Testis (tissue), 3 donors: Measurements from ENCODE around the gene RNF11. TPM values are rescaled to one million over a fixed set of nuclear protein-coding genes. Genes with fewer than 3 reads are reported as not detected.

Source experiments
- DNase-seq: peaks from one replicate; pipeline ENCODE4 v3.0.0-alpha.2; 2019
- H3K27ac ChIP-seq, 2 donors: fragments of 200-600 bp; sonication (generic); one replicate each; pipeline ENCODE4 v1.5.1; 2019
- H3K27me3 ChIP-seq: fragments of 200-600 bp; sonication (generic); one replicate; pipeline ENCODE4 v1.5.1; 2019
- H3K36me3 ChIP-seq: fragments of 200-600 bp; sonication (generic); one replicate; pipeline ENCODE4 v1.5.1; 2017; ENCODE audit warnings: low read depth; ENCODE audit errors: missing control alignments
- H3K4me1 ChIP-seq: fragments of 200-600 bp; sonication (generic); one replicate; pipeline ENCODE4 v1.5.1; 2019
- H3K4me3 ChIP-seq, 2 donors: fragments of 200-600 bp; sonication (generic); one replicate each; pipeline ENCODE4 v1.5.1; 2017 to 2019
- H3K9me3 ChIP-seq: fragments of 200-600 bp; sonication (generic); one replicate; pipeline ENCODE4 v1.5.1; 2017
- POLR2A ChIP-seq: fragments of 450-650 bp; IDR thresholded peaks from one replicate; pipeline ENCODE4 v1.6.1; 2017; ENCODE audit warnings: antibody characterized with exemption, mild to moderate bottlenecking, moderate library complexity
- WGBS, 2 donors: methylation state at CpG; one replicate each; pipeline ENCODE4 v1.1.5; 2018; 5-methylcytosine and 5-hydroxymethylcytosine counted together
- intact Hi-C: fragments of 100-400 bp; cut with DNase I; formaldehyde crosslinking; loops from one replicate; pipeline ENCODE4 v1.15.1; 2023; ENCODE audit warnings: low total_unique reads
- polyA plus RNA-seq: library from polyadenylated mRNA; stranded (reverse); fragments of 350-450 nt; fragmentation: Illumina TruSeq; extraction: RNeasy Lipid Tissue Mini Kit (QIAGEN cat#74804); gene quantifications from one replicate; pipeline ENCODE4 v1.2.3, GENCODE V29; 2014; ENCODE audit warnings: low read depth, low replicate concordance; ENCODE audit not compliant: insufficient read depth
- total RNA-seq, 2 donors: library from RNA; depleted of rRNA; stranded (reverse); fragments of >200 nt; gene quantifications; one replicate each; pipeline ENCODE4 v1.2.3, GENCODE V29; 2016
- TF ChIP-seq, protein P1 (sequence below), 3 experiments: fragments of 450-650 bp in 2 of 3; fragments of 200-600 bp in 1 of 3; sonication (generic) in 1 of 3; IDR thresholded peaks; one replicate each; pipeline ENCODE4 v1.5.1; 2016 to 2019; ENCODE audit warnings: antibody characterized with exemption in 3 of 3, mild to moderate bottlenecking in 2 of 3, moderate library complexity in 1 of 3

The RNF11 gene
- total and polyA plus RNA-seq, 3 donors from 2014 or later = 59.8 to 108 (median 89.7) TPM

- no peak overlapping the region for H3K27ac ChIP-seq
- TF ChIP-seq POLR2A = no peak
- TF ChIP-seq, protein P1, sequence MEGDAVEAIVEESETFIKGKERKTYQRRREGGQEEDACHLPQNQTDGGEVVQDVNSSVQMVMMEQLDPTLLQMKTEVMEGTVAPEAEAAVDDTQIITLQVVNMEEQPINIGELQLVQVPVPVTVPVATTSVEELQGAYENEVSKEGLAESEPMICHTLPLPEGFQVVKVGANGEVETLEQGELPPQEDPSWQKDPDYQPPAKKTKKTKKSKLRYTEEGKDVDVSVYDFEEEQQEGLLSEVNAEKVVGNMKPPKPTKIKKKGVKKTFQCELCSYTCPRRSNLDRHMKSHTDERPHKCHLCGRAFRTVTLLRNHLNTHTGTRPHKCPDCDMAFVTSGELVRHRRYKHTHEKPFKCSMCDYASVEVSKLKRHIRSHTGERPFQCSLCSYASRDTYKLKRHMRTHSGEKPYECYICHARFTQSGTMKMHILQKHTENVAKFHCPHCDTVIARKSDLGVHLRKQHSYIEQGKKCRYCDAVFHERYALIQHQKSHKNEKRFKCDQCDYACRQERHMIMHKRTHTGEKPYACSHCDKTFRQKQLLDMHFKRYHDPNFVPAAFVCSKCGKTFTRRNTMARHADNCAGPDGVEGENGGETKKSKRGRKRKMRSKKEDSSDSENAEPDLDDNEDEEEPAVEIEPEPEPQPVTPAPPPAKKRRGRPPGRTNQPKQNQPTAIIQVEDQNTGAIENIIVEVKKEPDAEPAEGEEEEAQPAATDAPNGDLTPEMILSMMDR (IDR thresholded peaks at IDR 0.05) = no peak
- DNase-seq = no peak
- H3K36me3 ChIP-seq = no peaks in the 10 kb centered on the region
- peaks cover 14% of the 10 kb centered on the region for H3K4me1 ChIP-seq
- H3K4me3 ChIP-seq = no peak overlapping the region
- no peaks in the 10 kb centered on the region for H3K9me3 ChIP-seq
- 75 to 77% methylated on average over 13 to 17 of the region's 17 CpGs for WGBS, 2 donors
- no peaks in the 10 kb centered on the region for H3K27me3 ChIP-seq
- intact Hi-C loops = loop anchor here (10.0 kb wide), 2 partner anchors 101 to 229 kb away; no protein-coding TSS in a partner anchor
Measured at GRCh38 chr1:51295926-51296325, 59.9 kb downstream of the RNF11 start.

DNA sequence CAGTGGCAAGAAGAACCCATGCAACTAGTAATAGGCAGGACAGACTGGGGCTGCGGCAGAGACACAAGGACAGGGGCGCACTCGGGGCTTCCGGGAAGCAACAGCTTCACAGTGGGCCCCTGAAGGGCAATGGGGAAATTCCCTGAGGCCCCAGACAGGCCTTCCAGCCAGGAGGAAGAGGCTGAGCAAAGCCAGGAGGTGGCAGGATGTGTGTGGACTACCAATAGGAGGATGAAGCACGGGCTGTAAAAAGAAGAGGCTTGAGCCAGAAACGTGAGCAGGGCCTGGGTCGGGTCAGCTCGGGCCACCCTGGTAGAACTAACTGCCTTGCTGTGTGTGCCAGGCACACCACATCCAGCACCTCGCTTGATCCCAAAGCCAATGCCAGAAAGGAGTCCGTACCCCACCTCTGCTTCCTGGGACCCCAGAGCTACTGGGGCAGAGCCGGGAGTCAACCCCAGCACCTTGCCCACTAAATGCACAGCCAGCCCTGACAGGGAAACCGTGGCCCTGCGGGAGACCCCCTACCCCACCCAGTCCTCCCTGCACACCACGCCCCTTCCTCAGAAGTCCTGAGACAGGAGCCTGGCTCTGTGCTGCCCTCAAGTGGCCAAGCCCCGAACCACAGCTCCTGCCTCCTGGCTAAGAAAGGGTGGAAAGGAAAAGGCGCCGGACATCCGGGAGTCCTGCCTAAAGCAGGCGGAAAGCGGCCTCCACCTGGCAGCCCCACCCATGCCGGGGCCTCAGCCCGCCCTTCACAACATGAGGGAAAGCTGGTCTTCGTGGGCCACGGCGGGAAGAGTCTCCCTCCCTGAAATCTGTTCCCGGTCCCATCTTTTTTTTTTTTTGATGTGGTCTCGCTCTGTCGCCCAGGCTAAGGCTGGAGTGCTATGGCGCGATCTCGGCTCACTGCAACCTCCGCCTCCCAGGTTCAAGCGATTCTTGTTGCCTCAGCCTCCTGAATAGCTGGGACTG is 60.6 kb downstream of the RNF11 start:
- H3K27ac ChIP-seq = no peak overlapping the region
- WGBS, 2 donors = 12 to 19% methylated on average over 23 to 33 of the region's 33 CpGs
- TF ChIP-seq, protein P1 (IDR thresholded peaks at IDR 0.05) = peak; percentile 76 to 97 (median 91)
- TF ChIP-seq POLR2A = no peak
- H3K4me3 ChIP-seq = peak overlapping the region; percentile 36 to 37
- peaks cover 14% of the 10 kb centered on the region for H3K4me1 ChIP-seq
- DNase-seq = peak; percentile 95
- H3K36me3 ChIP-seq = no peaks in the 10 kb centered on the region
- H3K27me3 ChIP-seq = no peaks in the 10 kb centered on the region
- intact Hi-C loops = loop anchor here (10.0 kb wide), 2 partner anchors 102 to 228 kb away; no protein-coding TSS in a partner anchor
- no peaks in the 10 kb centered on the region for H3K9me3 ChIP-seq

- no peak for TF ChIP-seq POLR2A
- TF ChIP-seq, protein P1 (IDR thresholded peaks at IDR 0.05) = no peak
- Histone ChIP-seq H3K27ac (no peak overlapping the region), H3K36me3 (no peaks in the 10 kb centered on the region), H3K4me3 (peak overlapping the region; percentile 36 to 37), H3K27me3 (no peaks in the 10 kb centered on the region), H3K4me1 (peaks cover 14% of the 10 kb centered on the region), H3K9me3 (no peaks in the 10 kb centered on the region)
- DNase-seq = peak; percentile 50
- intact Hi-C loops = loop anchor here (10.0 kb wide), 2 partner anchors 103 to 227 kb away; no protein-coding TSS in a partner anchor
- WGBS, 2 donors = 47 to 63% methylated on average over 25 of the region's 25 CpGs
Measured at GRCh38 chr1:51297401-51298321, 61.6 kb downstream of the RNF11 start.

DNA sequence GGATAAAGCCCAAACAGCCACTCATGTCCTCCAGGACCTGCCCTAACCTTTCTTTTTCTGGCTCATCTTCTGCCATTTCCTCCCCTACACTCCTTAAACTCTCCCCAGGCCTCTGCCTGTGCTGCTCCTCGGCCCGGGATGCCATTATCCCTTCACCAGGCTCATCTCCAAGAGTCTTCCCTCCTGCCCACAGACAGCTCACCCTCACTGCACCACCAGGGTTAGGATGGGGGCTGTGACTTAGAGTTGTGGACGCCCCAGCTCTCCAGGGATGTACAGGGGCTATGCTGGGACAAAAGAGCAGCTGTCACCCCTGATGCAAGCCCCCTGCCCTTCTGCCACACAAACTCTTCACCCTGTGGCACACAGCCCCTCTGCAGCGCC is 62.2 kb downstream of the RNF11 start:
- Histone ChIP-seq H3K4me1 (peaks cover 14% of the 10 kb centered on the region), H3K9me3 (no peaks in the 10 kb centered on the region), H3K36me3 (no peaks in the 10 kb centered on the region), H3K27ac (no peak overlapping the region), H3K4me3 (no peak overlapping the region), H3K27me3 (no peaks in the 10 kb centered on the region)
- DNase-seq = no peak
- intact Hi-C loops = loop anchor here (10.0 kb wide), 2 partner anchors 104 to 226 kb away; no protein-coding TSS in a partner anchor
- TF ChIP-seq POLR2A = no peak
- TF ChIP-seq, protein P1 (IDR thresholded peaks at IDR 0.05) = no peak
- 77 to 92% methylated on average over 4 of the region's 4 CpGs for WGBS, 2 donors
